KOPT-K1 (cell line): ENCODE data around the gene AP1S3.

Source experiments
- H3K27ac ChIP-seq: fragments of 200-600 bp; sonication (generic); 2 replicates; pipeline ENCODE4 v1.5.1; 2016; ENCODE audit warnings: antibody characterized with exemption, mild to moderate bottlenecking, low read depth, low read length; ENCODE audit not compliant: poor library complexity, severe bottlenecking
- H3K36me3 ChIP-seq: fragments of 200-600 bp; sonication (generic); 2 replicates; pipeline ENCODE4 v1.5.1; 2017; ENCODE audit warnings: antibody characterized with exemption, mild to moderate bottlenecking, low read length, moderate library complexity; ENCODE audit not compliant: insufficient read depth
- H3K9me3 ChIP-seq: fragments of 200-600 bp; sonication (generic); 2 replicates; pipeline ENCODE4 v1.5.1; 2017; ENCODE audit warnings: antibody characterized with exemption, low read length, mild to moderate bottlenecking; ENCODE audit not compliant: insufficient read depth, poor library complexity, severe bottlenecking

The AP1S3 gene

GRCh38 chr2:223720367-223720766, 117.0 kb downstream of the AP1S3 start:
- Histone ChIP-seq H3K27ac (no peak overlapping the region), H3K9me3 (no peaks in the 10 kb centered on the region)

DNA sequence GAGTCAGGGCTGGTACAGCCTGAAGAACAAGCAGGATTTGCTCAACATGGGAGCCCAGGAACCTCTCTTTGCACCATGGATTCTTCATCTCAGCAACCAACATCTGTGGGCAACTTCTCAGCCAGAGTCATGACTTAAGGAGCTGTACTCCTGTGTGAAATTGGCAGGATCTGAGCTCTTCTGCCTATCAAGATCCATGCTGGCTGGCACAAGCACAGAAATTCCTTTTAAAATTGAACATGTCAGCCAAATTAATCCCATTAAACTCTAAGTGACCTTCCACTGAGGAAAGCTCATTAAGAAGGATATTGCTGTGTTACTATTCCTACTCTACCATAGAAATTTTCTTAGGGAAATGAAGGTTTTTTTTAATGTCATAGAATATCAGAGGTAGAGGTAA, 124.7 kb downstream of the AP1S3 start:
- Histone ChIP-seq H3K9me3 (no peaks in the 10 kb centered on the region), H3K27ac (no peak overlapping the region), H3K36me3 (no peaks in the 10 kb centered on the region)

More at GRCh38 chr2:223720367-223720766, 117.0 kb downstream of the AP1S3 start:
- H3K36me3 ChIP-seq, result no peaks in the 10 kb centered on the region

GRCh38 chr2:223711596-223712326, 125.6 kb downstream of the AP1S3 start:
- no peak overlapping the region for H3K27ac ChIP-seq
- no peaks in the 10 kb centered on the region for H3K9me3 ChIP-seq
- H3K36me3 ChIP-seq, result no peaks in the 10 kb centered on the region
